Panc1 (cell line): ENCODE measurements around the gene HELZ. TPM values are rescaled to one million over a fixed set of nuclear protein-coding genes. Genes with fewer than 3 reads are reported as not detected.

Experiments
- ATAC-seq: fragments of 200-7000 bp; cut with Tn5 transposase; 2 replicates; pipeline ENCODE4 v1.9.1; 2020; ENCODE audit warnings: mild to moderate bottlenecking, moderate library complexity
- BruUV-seq: library from RNA; stranded (reverse); fragments of 400-500 nt; replicated peaks from 2 replicates; lab custom pipeline; 2021; lab: Mats Ljungman, UMichigan
- CTCF ChIA-PET: fragments of 300-600 bp; sonication (Branson Sonifier 250); formaldehyde crosslinking; loops from one replicate; lab custom pipeline; 2022; ENCODE audit warnings: antibody characterized with exemption; lab: Charles Lee
- POLR2A ChIA-PET: fragments of 300-600 bp; sonication (Branson Sonifier 250); formaldehyde crosslinking; loops from one replicate; lab custom pipeline; 2022; ENCODE audit warnings: antibody characterized with exemption; lab: Charles Lee
- DNase-seq: peaks from one replicate; pipeline ENCODE4 v3.0.0-alpha.2; 2010; ENCODE audit warnings: low read depth, low spot score
- H3K27ac ChIP-seq: 2 replicates; pipeline ENCODE4 v1.5.1; 2011; ENCODE audit warnings: mild to moderate bottlenecking, low read length, inconsistent platforms
- H3K27me3 ChIP-seq: fragments of 200-500 bp; sonication (Bioruptor generic); 2 replicates; pipeline ENCODE4 v1.6.0; 2014; ENCODE audit warnings: low read length, inconsistent platforms; ENCODE audit not compliant: control insufficient read depth, insufficient read depth
- H3K36me3 ChIP-seq: fragments of 200-500 bp; sonication (Bioruptor generic); 2 replicates; pipeline ENCODE4 v1.5.1; 2014; ENCODE audit warnings: inconsistent platforms, mild to moderate bottlenecking, low read length, moderate library complexity; ENCODE audit not compliant: control insufficient read depth, insufficient read depth
- H3K4me1 ChIP-seq: 2 replicates; pipeline ENCODE4 v1.5.1; 2011; ENCODE audit warnings: inconsistent platforms, mild to moderate bottlenecking, low read length, moderate library complexity; ENCODE audit not compliant: control insufficient read depth, insufficient read depth
- H3K4me3 ChIP-seq, 2 experiments: 2 replicates each; pipeline ENCODE4 v1.5.1; 2011 to 2012; ENCODE audit warnings: low read depth in 2 of 2, low read length in 2 of 2, mild to moderate bottlenecking in 2 of 2, inconsistent platforms in 1 of 2, moderate library complexity in 1 of 2
- H3K9me3 ChIP-seq: fragments of 200-500 bp; sonication (Bioruptor generic); 2 replicates; pipeline ENCODE4 v1.5.1; 2014; ENCODE audit warnings: low read depth, mild to moderate bottlenecking, inconsistent platforms, low read length, moderate library complexity; ENCODE audit not compliant: control insufficient read depth, insufficient read depth
- POLR2AphosphoS5 ChIP-seq: IDR thresholded peaks from 2 replicates; pipeline ENCODE4 v1.6.1; 2012; ENCODE audit warnings: mild to moderate bottlenecking, low read depth, low read length, moderate library complexity
- SIN3A ChIP-seq: IDR thresholded peaks from 2 replicates; pipeline ENCODE4 v1.6.1; 2012; ENCODE audit warnings: low read depth, mild to moderate bottlenecking, low read length, moderate library complexity, borderline replicate concordance; ENCODE audit not compliant: insufficient read depth
- TCF7L2 ChIP-seq: IDR thresholded peaks from 2 replicates; pipeline ENCODE4 v1.6.1; 2011; ENCODE audit warnings: mild to moderate bottlenecking, low read depth, low read length, inconsistent platforms
- in situ Hi-C: cut with HindIII; loops from 2 replicates; pipeline ENCODE4 v1.10.0; 2016; ENCODE audit warnings: low sequenced_read_pairs, low pct_unique_long_range_greater_than_20kb
- intact Hi-C: fragments of 100-400 bp; cut with micrococcal nuclease; formaldehyde crosslinking; loops from one replicate; pipeline ENCODE4 v1.10.0; 2022; ENCODE audit not compliant: unreplicated experiment
- total RNA-seq: library from RNA; stranded (reverse); gene quantifications from one replicate; pipeline ENCODE4 v1.2.1, GENCODE V29; 2021; ENCODE audit not compliant: unreplicated experiment
- TF ChIP-seq, protein P1 (sequence below), 2 experiments: IDR thresholded peaks; 2 replicates each; pipeline ENCODE4 v1.6.1; 2011 to 2012; ENCODE audit warnings: low read depth in 2 of 2, control low read depth in 1 of 2, low read length in 1 of 2, mild to moderate bottlenecking in 1 of 2, moderate library complexity in 1 of 2; ENCODE audit not compliant: insufficient read depth in 1 of 2
- TF ChIP-seq, protein P2 (sequence below): fragments of 450-650 bp; IDR thresholded peaks from 2 replicates; pipeline ENCODE4 v1.5.1; 2017; ENCODE audit warnings: mild to moderate bottlenecking

HELZ gene
- total RNA-seq, 1 experiment from 2014 or later: 15.0 TPM

DNA sequence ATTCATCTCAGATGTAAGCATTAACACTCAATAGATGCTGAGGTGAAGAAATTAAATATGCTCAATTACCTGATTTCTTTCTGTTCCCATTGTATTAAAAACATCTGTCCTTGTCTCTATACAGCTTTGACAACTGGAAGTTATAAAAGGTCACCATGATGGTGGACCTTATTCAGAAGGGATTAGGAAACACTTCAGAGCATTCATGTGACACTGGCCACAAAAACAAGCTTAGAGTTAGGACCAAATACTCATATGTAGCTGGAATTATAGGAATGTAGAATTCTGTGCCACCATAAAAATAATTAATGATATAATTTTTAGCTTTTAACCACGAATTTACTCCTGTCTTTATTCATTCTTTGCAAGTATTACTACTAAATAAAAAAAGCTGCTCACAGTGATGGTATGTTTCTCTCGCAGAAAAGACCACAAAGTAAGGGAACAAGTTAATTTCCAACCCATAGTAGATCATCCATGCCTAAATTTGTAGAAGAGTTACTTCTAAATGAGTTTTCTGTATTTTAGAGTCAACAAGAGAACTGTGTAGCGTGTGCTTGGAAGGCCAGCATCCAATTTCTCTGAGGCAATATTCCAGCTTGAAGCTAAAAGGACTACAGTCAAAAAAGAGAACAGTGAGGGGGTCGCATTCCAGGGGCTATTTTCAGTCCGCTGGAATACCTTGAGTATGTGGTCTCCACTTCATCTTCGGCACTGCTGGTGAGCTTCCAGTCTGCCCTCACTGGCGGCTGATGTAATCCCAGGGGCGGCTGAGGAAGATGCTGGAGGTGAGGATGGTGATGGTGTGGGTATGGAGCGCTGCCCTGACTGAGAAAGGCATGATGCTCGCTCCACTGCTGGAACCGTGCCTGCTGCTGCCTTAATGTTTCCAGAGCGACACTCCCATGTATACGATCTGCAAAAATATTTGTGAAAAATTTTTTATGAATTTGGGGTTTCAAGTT is 136.9 kb downstream of the HELZ start:
- H3K9me3 ChIP-seq: no peaks in the 10 kb centered on the region
- POLR2A ChIA-PET: no interaction called here
- intact Hi-C loops (no loop called here), in situ Hi-C loops (no loop called here)
- no peak for DNase-seq
- TF ChIP-seq TCF7L2: no peak
- no peak for TF ChIP-seq POLR2AphosphoS5
- ATAC-seq: no peak
- no TSS peak for BruUV-seq
- no peak overlapping the region for H3K4me3 ChIP-seq
- peaks cover 3% of the 10 kb centered on the region; the same call in 1 of the 2 replicates for H3K36me3 ChIP-seq
- H3K27me3 ChIP-seq: no peaks in the 10 kb centered on the region
- H3K27ac ChIP-seq: no peak overlapping the region
- CTCF ChIA-PET: no interaction called here
- H3K4me1 ChIP-seq: no peaks in the 10 kb centered on the region

DNA sequence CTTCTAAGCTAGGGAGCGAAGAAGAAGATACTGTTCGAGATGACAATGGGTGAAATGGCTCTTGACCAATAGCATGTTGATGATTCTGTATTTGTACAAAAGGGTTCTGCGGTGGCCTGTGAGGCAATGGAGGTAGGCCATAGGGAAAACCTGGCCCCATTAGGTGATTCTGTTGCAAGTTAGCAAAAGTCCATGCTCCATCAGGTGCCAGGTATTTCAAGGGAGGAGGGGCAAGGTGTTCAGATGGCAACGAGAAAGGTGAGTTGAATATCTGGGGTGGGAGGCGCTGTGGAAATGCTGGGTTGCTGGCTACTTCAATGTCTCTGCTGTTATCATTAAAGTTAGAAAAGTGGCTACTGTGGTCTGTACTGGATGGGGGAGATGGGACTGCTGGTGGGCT is 137.8 kb downstream of the HELZ start:
- Histone ChIP-seq H3K36me3 (peaks cover 3% of the 10 kb centered on the region; the same call in 1 of the 2 replicates), H3K4me1 (no peaks in the 10 kb centered on the region), H3K27ac (no peak overlapping the region), H3K27me3 (no peaks in the 10 kb centered on the region), H3K4me3 (no peak overlapping the region), H3K9me3 (no peaks in the 10 kb centered on the region)
- TF ChIP-seq, protein P1, sequence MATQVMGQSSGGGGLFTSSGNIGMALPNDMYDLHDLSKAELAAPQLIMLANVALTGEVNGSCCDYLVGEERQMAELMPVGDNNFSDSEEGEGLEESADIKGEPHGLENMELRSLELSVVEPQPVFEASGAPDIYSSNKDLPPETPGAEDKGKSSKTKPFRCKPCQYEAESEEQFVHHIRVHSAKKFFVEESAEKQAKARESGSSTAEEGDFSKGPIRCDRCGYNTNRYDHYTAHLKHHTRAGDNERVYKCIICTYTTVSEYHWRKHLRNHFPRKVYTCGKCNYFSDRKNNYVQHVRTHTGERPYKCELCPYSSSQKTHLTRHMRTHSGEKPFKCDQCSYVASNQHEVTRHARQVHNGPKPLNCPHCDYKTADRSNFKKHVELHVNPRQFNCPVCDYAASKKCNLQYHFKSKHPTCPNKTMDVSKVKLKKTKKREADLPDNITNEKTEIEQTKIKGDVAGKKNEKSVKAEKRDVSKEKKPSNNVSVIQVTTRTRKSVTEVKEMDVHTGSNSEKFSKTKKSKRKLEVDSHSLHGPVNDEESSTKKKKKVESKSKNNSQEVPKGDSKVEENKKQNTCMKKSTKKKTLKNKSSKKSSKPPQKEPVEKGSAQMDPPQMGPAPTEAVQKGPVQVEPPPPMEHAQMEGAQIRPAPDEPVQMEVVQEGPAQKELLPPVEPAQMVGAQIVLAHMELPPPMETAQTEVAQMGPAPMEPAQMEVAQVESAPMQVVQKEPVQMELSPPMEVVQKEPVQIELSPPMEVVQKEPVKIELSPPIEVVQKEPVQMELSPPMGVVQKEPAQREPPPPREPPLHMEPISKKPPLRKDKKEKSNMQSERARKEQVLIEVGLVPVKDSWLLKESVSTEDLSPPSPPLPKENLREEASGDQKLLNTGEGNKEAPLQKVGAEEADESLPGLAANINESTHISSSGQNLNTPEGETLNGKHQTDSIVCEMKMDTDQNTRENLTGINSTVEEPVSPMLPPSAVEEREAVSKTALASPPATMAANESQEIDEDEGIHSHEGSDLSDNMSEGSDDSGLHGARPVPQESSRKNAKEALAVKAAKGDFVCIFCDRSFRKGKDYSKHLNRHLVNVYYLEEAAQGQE (IDR thresholded peaks at IDR 0.05; ENCODE audit: insufficient read depth in 1 of 2, low read depth in 2 of 2, low read length in 1 of 2): no peak
- TF ChIP-seq POLR2AphosphoS5: no peak
- no peak for TF ChIP-seq TCF7L2
- TF ChIP-seq SIN3A: no peak
- TF ChIP-seq, protein P2, sequence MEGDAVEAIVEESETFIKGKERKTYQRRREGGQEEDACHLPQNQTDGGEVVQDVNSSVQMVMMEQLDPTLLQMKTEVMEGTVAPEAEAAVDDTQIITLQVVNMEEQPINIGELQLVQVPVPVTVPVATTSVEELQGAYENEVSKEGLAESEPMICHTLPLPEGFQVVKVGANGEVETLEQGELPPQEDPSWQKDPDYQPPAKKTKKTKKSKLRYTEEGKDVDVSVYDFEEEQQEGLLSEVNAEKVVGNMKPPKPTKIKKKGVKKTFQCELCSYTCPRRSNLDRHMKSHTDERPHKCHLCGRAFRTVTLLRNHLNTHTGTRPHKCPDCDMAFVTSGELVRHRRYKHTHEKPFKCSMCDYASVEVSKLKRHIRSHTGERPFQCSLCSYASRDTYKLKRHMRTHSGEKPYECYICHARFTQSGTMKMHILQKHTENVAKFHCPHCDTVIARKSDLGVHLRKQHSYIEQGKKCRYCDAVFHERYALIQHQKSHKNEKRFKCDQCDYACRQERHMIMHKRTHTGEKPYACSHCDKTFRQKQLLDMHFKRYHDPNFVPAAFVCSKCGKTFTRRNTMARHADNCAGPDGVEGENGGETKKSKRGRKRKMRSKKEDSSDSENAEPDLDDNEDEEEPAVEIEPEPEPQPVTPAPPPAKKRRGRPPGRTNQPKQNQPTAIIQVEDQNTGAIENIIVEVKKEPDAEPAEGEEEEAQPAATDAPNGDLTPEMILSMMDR: no peak
- no TSS peak for BruUV-seq
- CTCF ChIA-PET: no interaction called here
- in situ Hi-C loops (no loop called here), intact Hi-C loops (no loop called here)
- no peak for DNase-seq
- POLR2A ChIA-PET: no interaction called here
- ATAC-seq: no peak

DNA sequence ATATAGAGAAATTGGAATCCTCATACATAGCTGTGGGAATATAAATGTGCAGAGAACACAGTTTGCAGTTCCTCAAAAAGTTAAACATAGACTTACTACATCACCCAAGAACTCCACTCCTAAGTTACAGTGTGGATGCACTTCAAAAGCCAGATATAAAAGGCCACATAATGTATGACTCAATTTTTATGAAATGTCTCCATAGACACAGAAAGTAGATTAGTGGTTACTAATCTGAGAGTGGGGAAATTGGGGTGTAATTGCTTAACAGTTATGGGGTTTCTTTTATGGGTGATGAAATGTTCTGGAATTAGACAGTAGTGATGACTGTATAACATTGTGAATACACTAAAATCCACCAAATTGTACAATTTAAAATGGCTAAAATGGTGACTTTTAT is 139.8 kb downstream of the HELZ start:
- TF ChIP-seq, protein P2: no peak
- TF ChIP-seq, protein P1 (IDR thresholded peaks at IDR 0.05; ENCODE audit: insufficient read depth in 1 of 2, low read depth in 2 of 2, low read length in 1 of 2): no peak
- TF ChIP-seq TCF7L2: no peak
- TF ChIP-seq SIN3A: no peak
- TF ChIP-seq POLR2AphosphoS5: no peak
- Histone ChIP-seq H3K9me3 (no peaks in the 10 kb centered on the region), H3K4me1 (no peaks in the 10 kb centered on the region), H3K27me3 (no peaks in the 10 kb centered on the region), H3K4me3 (no peak overlapping the region), H3K27ac (no peak overlapping the region), H3K36me3 (peaks cover 3% of the 10 kb centered on the region; the same call in 1 of the 2 replicates)
- in situ Hi-C loops (no loop called here), intact Hi-C loops (no loop called here)
- DNase-seq (no peak), ATAC-seq (no peak)
- ChIA-PET CTCF (no interaction called here), POLR2A (no interaction called here)
- BruUV-seq: no TSS peak
